Activated CD4-positive, CD25-positive, alpha-beta regulatory T cell (primary cell): ENCODE results near the gene CAMSAP1.

ENCODE experiments used
- DNase-seq, 4 experiments: peaks; one replicate each; lab custom pipeline; 2025; lab: John Stamatoyannopoulos, UW

CAMSAP1 gene

DNA sequence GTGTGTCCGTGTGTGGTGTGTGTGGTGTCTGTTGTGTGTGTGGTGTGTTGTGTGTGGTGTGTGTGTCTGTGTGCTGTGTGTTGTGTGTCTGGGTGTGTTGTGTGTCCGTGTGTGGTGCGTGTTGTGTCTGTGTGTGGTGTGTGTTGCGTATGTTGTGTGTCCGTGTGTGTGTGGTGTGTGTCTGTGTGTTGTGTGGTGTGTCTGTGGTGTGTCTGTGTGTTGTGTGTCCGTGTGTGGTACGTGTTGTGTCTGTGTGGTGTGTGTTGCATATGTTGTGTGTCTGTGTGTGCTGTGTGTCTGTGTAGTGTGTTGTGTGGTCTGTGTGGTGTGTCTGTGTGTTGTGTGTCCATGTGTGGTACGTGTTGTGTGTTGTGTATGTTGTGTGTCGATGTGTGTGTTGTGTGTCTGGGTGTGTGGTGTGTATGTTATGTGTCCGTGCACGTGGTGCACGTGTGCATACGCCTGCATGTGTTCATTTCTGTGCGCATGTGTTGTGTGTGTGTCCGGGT lies 133.1 kb downstream of the CAMSAP1 start:
- no peak for DNase-seq

GRCh38 chr9:135773530-135774238 lies 133.7 kb downstream of the CAMSAP1 start:
- no peak for DNase-seq

DNA sequence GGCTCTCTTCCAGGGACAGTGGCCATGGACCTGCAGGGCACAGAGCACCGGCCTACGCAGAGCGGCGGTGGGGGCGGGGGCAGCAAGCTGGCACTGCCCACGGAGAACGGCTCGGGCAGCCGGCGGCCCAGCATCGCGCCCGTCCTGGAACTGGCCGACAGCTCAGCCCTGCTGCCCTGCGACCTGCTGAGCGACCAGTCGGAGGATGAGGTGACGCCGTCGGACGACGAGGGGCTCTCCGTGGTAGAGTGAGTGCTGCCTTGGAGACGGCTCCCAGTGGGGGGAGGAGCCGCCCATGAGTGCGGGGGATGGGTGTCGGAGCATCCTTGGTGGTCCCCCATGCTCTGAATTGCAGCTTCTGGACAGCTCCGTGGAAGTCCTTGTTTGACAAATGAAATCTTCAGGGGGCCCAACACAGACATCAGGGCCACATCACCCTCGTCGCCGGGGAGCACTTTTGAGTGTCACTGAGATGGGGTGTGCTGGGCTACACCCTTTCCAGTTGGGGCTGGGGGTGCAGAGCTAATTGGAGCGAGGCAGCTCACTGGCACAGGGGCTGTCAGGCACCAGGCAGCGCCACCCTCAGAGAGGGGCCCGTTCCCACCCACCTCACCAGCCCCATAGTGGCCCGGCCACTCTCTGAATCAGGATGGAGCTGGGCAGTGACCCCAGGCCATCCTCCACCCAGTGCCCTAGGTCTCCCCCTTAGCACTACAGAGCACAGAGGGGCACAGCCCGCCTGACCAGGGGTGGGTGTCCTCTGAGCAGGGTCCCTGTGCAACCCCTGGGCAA lies 134.4 kb downstream of the CAMSAP1 start:
- no peak for DNase-seq

DNA sequence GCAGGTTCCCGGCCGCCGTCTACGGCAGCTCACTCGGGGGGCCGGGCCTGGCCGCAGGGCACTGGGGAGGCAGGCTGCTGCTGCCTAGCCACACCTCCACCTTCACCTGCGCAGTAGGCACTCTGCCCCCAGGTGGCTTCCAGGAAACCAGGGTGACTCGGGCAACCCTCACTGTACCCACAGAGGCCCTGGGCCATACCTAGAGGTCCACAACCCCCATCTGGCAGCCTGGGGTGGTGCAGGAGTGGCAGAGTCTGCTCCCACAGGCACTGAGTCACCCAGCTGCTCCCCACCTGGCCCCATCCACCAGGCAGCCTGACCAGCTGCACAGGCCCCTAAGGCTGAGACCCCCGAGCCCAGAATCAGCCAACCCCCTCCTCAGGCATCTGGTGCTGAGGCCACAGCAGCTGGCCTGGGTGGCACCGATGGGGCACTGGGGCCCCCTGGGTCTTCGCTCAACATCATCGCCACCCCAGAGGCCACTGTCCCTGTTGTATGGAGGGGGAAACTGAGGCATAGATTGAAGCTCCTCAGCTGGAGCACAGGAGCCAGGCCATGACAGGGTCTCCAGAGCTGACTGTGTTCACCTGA lies 135.2 kb downstream of the CAMSAP1 start:
- DNase-seq = no peak

- DNase-seq = no peak
These were observed 135.8 kb downstream of the CAMSAP1 start for GRCh38 chr9:135771401-135772051.

DNA sequence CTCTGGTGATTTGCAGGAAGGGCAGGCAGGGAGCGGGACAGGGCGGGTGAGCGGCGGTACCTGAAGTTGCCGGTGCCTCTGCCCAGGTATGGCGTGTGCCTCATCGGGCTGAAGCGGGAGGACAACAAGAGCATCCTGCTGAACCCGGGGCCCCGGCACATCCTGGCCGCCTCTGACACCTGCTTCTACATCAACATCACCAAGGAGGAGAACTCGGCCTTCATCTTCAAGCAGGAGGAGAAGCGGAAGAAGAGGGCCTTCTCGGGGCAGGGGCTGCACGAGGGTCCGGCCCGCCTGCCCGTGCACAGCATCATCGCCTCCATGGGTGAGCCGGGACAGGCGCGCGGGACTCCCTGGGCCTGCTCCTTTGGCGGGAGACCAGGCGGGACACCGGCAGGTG lies 136.6 kb downstream of the CAMSAP1 start:
- no peak for DNase-seq

DNA sequence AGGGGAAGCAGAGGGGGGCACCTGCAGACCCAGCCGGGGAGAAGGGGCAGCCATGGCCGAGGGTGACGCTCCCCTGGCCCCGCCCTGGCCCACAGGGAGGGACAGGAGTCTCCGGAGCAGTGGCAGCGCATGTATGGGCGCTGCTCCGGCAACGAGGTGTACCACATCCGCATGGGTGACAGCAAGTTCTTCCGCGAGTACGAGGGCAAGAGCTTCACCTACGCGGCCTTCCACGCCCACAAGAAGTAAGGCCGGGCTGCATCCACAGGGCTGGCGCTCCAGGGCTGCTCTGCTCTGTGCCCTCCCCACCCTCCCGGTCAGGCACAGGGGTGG lies 137.2 kb downstream of the CAMSAP1 start:
- DNase-seq = no peak

- no peak for DNase-seq
These were observed 137.7 kb downstream of the CAMSAP1 start for GRCh38 chr9:135769489-135770202.

GRCh38 chr9:135768516-135769218 lies 138.7 kb downstream of the CAMSAP1 start:
- no peak for DNase-seq

DNA sequence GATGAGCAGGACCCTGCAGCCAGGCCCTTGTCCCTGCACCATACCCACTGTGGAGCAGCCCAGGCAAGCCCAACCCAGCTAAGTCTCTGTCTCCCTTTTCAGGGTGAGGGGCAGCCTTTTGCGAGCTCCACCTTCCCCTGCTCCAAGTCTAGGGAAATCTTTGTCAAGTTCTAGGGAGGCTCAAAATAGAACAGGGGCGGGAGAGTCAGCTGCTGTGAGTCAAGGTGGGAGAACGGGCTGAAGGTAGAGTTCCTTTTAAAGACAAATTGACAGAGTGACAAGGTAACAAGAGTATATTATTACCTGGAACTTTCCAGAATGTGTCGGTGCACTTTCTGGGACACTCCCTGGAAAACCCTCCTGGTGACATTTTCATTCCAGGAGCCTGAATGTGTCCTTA lies 140.6 kb downstream of the CAMSAP1 start:
- DNase-seq = no peak

DNA sequence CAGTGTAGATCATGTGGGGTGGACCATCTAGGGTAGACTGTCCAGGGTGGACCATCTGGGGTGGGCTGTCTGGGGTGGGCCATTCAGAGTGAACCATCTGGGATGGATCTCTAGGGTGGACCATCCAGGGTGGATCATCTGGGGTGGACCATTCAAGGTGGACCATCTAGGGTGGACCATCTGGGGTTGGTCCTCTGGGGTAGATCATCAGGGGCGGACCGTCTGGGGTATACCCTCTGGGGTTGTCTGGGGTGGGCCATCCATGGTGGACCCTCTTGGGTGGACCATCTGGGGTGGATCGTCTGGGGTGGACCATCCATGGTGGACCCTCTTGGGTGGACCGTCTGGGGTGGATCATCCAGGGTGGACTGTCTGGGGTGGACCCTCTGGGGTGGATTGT lies 141.1 kb downstream of the CAMSAP1 start:
- no peak for DNase-seq

- DNase-seq = no peak
These were observed 141.9 kb downstream of the CAMSAP1 start for GRCh38 chr9:135765416-135765815.

DNA sequence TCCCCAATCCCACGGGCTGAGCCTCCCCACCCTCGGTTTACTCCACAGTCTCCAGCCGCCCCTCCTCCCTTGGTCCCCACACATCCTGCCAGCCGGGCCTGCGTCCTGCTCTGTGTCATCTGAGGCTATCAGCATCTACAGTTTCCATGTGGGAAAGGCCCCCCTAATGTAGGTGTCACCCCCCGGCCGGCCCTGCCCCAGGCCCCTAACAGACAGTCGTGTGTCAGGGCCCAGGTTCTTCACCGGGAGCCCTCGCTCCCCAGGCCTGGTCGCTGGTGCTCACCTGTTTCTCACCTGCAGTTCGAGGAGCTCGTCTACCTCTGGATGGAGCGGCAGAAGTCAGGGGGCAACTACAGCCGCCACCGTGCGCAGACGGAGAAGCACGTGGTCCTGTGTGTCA lies 142.6 kb downstream of the CAMSAP1 start:
- DNase-seq = no peak

- DNase-seq = no peak
These were observed 143.5 kb downstream of the CAMSAP1 start for GRCh38 chr9:135763716-135764446.

- DNase-seq = no peak
These were observed 144.4 kb downstream of the CAMSAP1 start for GRCh38 chr9:135762921-135763320.

DNA sequence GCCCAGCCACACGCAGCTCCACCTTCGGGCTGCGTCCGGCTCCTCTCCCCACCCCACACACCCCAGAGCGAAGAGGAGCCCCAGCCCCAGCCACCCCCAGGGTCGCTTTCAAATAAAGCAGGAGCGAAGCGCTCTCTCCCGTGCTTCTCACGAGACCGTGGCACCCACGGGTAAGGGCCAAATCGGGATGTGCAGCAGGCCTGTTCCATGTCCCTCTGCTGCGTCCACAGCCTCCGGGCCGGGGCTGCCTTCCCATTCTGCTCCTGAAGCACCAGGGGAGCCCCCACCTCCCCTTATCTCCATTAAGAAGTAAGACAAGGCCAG lies 145.5 kb downstream of the CAMSAP1 start:
- no peak for DNase-seq

DNA sequence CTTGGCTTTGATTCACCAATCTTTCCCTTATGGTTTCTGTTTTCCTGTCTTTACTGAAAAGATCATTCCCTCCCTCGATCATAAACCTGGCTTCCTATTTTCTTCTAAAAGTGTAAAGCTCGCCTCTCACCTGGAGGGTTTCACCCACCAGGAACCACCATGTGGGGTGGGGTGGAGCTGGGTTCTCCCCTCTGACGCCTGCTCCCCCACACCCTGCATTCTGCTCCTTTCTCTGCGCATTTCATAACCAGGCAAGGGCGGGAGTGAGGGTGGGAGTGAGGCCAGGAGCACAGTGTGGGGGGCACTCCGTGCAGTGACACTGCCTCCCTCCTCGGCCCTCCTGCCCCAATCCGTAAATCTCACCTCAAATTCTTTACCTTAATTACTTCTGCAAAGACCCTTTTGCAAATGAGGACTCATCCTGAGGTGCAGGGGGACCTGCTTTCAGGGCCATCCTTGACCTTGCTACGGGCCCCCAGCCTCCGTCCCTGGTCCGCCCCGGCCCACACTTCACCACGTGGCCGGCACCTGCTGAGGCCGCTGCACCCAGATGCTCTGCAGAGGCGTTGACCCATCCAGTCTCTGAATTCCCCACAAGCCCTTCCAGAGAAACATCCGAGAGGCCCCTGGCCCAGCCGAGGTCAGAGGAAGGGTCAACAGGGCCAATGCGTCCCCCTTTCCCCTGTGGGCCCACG lies 146.0 kb downstream of the CAMSAP1 start:
- no peak for DNase-seq

DNA sequence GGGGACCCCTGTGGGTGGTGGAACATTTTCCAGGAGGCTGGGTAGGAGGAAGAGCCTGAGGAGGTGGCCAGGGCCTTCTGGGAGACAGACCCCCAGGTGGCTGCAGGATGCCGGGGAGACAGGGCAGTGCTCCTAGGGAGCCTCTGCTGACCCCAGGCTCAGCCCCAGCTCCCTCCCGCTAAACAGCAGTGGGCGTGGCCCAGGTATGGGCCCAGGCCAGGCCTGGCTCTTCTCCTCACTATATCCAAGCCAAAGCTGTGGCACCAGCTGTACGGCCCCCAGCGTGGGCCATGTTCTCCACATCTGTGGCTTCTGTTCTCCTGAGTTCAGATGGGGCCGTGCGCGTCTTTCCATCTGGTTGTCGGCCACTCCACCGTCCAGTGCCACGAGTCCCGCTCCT lies 146.9 kb downstream of the CAMSAP1 start:
- no peak for DNase-seq

DNA sequence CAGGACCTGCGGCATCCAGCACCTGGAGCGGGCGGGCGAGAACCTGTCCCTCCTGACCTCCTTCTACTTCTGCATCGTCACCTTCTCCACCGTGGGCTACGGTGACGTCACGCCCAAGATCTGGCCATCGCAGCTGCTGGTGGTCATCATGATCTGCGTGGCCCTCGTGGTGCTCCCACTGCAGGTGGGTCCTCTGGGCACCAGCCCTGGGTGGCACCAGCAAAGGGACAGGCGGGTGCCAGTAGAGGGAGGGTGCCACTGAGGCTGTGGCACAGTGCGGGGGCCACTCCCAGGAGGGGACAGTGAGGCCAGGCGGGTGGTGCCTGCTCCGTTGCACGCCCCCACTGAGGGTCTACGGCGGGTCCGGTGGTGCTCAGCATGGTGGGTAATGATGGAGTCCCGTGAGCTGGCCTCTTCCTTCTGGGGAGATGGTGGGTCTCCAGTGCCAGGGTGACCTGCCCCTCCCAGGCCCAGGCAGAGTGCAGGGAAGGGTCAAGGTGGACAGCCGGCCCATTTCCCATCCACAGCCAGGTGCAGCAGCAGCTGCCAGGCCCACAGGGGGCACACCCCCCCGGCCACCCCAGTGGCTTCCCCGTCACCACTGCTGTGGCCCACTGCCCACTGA lies 147.6 kb downstream of the CAMSAP1 start:
- no peak for DNase-seq

DNA sequence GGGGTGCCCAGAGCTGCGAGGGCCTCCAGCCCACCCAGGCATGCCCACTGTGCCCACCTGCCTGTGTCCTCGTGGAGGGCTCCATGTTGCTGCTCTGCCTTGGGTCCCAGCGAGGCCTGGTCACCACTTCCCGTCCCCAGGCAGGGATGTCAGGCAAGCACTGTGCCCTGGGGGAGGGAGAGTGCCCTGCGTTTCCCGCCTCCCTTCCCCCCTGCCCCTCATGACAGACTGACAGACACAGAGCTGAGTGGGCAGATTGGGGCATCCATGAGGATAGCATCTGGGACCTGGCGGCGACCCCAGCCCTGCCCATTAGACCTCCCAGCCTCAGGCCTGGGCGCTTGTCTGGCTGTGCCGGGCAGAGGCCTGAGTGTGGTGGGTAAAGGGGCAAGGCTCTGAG lies 148.5 kb downstream of the CAMSAP1 start:
- no peak for DNase-seq
